Endometrial microvascular endothelial cells (primary cell): ENCODE data around the gene PNPO. TPM values are rescaled to one million over a fixed set of nuclear protein-coding genes. Genes with fewer than 3 reads are reported as not detected.

Experiments used
- in situ Hi-C: cut with HindIII; loops from 2 replicates; pipeline ENCODE4 v1.10.0; 2017; ENCODE audit warnings: low sequenced_read_pairs, low pct_unique_long_range_greater_than_20kb; ENCODE audit errors: inconsistent ontology term
- total RNA-seq: library from RNA; depleted of rRNA; stranded (reverse); fragments of >200 nt; gene quantifications from one replicate; pipeline ENCODE4 v1.2.3, GENCODE V29; 2015; ENCODE audit errors: inconsistent ontology term

Gene PNPO
- total RNA-seq, 1 donor from 2014 or later = 42.4 TPM

DNA sequence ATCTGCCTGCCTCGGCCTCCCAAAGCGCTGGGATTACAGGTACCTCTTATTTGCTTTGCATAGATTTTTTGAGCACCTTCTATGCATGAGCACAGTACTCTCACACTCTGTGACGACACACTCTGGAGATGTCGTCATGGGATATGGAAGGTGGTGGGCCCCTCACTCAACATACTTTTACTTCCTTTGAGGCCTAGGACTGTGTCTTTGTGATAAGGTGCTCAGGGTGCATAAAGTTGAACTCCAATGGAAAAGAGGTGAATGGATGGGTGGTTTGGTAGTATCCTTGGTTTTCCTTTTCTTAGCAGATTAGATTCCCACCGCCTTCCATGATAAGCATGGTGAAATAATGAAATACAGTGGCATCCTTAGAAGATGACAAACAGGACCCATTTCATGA lies 23.5 kb downstream of the PNPO start:
- in situ Hi-C loops = no loop called here

DNA sequence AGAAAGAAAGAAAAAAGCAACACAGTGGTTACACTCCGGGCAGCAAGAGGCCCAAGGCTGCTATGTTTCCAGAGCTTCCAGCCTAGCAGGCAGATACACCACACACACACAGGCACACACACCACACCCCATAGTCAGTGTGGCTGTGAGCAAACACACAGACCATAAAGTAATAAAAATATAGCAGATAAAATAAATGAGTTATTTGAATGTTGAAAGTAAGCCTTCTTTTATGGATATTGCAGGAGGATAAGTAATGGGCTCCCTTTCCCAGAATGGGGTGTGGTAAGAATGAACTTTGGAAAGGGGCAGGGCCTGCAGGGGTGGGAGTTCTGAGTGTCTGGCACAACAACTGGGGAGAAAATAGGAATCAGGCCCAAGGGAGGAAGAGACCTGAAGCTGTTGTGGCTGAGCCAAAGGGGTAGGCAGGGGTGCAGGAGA lies 24.7 kb downstream of the PNPO start:
- in situ Hi-C loops = no loop called here

DNA sequence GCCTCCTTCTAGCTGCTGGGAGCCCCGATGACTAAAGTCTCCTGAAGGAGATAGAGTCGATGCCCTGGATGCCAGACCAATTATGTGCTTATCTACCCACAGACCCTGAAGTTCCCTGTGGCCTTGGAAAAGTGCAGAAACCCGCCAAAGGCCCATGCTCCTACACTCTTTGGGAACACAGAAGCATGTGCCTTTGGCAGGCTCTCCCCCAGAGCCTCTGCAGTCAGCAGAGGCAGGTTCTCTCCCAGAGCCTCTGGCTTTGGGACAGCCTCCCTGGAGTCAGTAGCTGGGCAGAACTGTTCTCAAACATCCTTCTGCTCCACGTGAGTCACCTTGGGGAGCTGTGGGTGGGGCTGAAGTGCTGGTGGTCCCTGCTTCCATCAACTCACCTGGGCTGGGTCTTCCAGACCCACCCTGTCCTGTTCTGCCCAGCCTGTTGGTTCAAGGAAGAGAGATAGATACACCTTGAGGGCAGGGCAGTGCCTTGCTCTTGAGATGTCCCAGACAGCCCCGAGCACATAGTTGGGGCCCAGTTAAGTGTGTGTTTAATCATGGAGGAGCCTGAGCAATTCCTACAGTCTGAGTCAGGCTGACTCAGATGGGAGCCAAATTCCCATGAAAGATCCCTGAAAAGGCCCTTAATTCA lies 26.4 kb downstream of the PNPO start:
- in situ Hi-C loops = no loop called here

DNA sequence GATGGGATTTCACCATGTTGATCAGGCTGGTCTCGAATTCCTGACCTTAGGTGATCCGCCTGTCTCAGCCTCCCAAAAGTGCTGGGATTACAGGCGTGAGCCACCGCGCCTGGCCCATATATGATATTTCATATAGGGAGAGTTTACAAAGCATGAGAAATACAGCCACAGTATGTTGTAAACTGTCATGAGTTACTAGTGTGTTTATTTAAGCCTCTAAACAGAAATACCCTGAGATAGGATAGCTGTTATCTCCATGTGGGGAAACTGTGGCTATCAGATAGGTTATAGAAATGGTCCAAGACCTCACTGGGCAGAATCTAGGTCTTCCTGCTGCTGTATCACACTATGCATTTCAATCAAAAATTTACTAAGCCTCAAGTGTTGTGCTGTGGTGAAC lies 27.5 kb downstream of the PNPO start:
- in situ Hi-C loops = no loop called here

DNA sequence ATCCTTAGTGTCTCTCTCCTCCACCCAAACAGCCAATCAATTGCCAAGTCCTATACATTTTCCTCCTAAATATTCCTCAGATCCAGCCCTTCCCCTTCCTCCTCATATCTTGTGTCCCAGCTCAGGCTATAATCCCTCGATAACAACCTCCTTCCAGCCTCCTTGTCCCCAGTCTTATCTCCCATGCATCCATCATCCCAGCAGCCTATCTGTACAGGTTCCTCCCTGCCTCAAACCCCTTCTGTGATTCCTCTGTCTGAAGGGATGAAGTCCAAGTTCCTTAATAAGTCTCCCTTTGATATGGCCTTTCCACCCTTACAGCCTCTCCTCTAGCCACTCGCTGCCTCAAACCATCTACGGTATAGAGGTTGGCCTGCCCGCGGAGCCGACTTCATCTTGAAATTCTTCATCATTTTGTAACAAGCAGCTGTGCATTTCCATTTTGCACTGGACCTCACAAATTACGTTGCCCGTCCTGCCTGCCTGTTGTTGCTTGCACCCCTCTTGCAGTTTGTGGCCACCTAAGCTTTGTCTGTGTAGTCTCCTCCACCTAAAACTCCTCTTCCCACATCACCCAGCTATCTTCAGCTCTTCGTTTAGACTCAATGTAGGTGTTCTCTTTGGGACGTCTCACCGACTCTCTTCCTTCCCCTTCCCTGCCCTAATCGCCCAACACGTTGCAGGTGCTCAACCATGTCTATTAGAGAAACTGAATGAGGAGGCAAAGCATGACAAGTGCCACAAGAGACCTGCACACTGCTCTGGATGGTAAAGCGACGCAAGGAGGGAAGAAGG lies 28.8 kb downstream of the PNPO start:
- in situ Hi-C loops = no loop called here

GRCh38 chr17:47970725-47971499 lies 29.5 kb downstream of the PNPO start, which contains the start of gene CDK5RAP3:
TSS of gene CDK5RAP3 (plus strand) at chr17:47971113. CDS start at chr17:47971147, 34 bp downstream.
- in situ Hi-C loops = no loop called here

- in situ Hi-C loops = no loop called here
These were observed 32.2 kb downstream of the PNPO start for GRCh38 chr17:47973541-47973940.

DNA sequence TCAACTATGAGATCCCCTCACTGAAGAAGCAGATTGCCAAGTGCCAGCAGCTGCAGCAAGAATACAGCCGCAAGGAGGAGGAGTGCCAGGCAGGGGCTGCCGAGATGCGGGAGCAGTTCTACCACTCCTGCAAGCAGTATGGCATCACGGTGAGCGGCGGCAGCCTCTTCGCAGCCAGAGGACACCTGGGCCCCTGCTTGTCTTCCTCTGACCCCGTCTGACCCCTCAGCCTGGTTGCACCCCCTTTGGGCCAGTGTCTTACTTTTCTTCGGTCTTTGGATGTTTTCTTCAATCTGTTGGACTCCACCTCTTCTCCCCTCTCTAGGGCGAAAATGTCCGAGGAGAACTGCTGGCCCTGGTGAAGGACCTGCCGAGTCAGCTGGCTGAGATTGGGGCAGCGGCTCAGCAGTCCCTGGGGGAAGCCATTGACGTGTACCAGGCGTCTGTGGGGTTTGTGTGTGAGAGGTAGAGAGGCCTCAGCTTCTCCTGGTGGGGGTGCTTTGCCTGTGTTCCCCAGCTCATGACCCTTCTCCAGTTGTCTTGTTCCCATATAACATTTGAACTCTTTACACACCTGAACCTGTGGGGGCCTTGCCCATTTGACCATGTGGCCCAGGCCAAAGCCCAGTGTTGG lies 33.9 kb downstream of the PNPO start:
- in situ Hi-C loops = no loop called here

DNA sequence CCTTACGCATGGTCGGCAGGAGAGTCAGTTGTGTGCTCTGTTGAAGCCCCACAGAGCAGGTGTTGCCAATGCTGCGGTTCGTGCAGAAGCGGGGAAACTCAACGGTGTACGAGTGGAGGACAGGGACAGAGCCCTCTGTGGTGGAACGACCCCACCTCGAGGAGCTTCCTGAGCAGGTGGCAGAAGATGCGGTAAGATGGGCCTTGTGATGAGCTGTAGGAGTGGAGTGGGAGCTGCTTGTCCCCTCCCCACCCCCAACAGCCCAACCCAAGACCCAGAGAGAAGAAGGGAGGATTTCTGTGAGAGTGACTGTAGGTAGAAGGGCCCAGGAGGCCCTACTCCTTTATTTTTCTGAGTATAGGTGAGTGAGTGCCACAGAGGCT lies 34.4 kb downstream of the PNPO start:
- in situ Hi-C loops = no loop called here

- in situ Hi-C loops = no loop called here
These were observed 37.0 kb downstream of the PNPO start for GRCh38 chr17:47978324-47978723.

GRCh38 chr17:47980541-47980940 lies 39.2 kb downstream of the PNPO start:
- in situ Hi-C loops = no loop called here

- in situ Hi-C loops = no loop called here
These were observed 40.1 kb downstream of the PNPO start for GRCh38 chr17:47981462-47981861.

- in situ Hi-C loops = no loop called here
These were observed 40.8 kb downstream of the PNPO start for GRCh38 chr17:47982091-47982617.

DNA sequence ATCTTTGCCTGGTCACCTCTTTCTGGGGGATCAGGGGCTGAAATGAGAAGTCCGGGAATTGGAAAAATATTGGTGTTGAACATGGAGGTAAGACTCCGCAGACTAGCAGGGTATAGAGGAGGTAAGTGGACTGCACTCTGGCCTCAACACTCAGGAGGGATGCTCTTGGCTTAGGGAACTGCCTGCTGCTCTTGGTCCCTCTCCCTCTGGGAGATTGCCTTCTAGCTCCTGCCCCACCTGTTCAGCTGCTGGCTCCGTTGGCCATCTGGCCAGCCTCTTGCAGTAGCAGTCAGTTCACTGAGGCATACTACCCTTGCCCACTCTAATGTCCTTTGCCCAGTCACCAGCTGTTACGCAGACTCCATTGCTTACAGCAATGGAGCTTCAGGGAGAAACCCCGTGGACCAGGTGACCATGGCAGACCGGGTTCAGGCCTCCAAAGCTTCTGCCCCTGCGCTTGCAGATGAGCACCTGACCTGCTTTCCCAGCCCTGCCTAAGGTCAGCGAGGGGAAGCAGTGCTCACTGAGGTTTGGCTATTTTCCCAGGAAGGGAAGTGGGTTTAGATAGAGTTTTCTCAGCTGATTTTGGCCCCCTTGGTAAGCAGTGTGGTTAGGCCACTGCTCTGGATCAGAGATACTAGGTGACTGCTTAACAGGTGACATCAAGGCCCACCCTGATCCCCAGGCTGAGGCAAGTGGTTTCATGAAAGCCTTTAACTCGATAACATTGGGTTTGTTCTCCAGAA lies 41.4 kb downstream of the PNPO start:
- in situ Hi-C loops = no loop called here

GRCh38 chr17:47983492-47984223 lies 42.3 kb downstream of the PNPO start:
- in situ Hi-C loops = no loop called here

- in situ Hi-C loops = no loop called here
These were observed 45.1 kb downstream of the PNPO start for GRCh38 chr17:47986520-47986919.

GRCh38 chr17:47987240-47987835 lies 46.0 kb downstream of the PNPO start:
- in situ Hi-C loops = no loop called here
